ENCODE results near the gene SEC22C. TPM values are rescaled to one million over a fixed set of nuclear protein-coding genes. Genes with fewer than 3 reads are reported as not detected.

The SEC22C gene
- total and polyA plus RNA-seq, 2 of the 4 experiments (the other 2 are of a cell fraction): 24.0 to 43.9 TPM

DNA sequence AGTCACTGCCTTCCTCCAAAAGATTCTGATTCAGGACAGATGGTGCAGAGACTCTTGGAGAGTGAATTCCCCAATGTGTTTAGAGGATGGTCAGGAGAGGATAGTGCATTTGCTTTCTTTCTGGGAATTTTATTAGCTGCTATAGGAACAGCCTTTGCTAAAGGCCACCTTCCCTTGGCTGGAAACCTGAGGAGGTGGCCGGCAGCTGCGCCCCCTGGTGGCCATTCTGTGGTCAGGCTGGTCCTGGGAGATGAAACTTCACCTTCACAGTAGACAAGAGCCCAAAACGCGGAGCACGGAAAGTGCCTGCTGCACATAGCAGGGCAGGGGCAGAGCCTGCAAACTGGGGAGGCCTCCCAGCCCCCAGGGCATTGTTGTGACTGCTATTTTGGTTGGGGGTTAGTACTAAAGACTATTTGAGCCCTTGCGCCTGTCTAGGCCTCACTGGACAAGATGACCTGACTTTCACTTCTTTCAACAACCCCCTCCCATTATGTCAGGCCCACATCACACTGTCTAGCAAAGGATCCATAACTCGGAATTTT, 34.3 kb downstream of the SEC22C start:
- no peaks in the 10 kb centered on the region; a peak in 1 of 4 replicates for H3K79me1 ChIP-seq (ENCODE audit: low read depth in 1 of 2, low read length in 2 of 2)
- no peaks in the 10 kb centered on the region for H3K9me1 ChIP-seq (ENCODE audit: insufficient read depth, low read length)
- peak overlapping the region; percentile 16 for H2AFZ ChIP-seq (replicated peaks; ENCODE audit: low read length, poor library complexity)
- H2BK20ac ChIP-seq (ENCODE audit: low read depth, low read length): no peak overlapping the region
- DNase-seq (peak; percentile 44), ATAC-seq (ENCODE audit: low read depth) (peak; percentile 81)
- no peak overlapping the region for H3K18ac ChIP-seq (ENCODE audit: low read depth, low read length)
- CTCF ChIA-PET: interaction anchor here (1.0 to 1.5 kb wide), 5 partner anchors 10 to 14 kb away, joined by 3 to 10 read pairs (median 4); no protein-coding TSS in a partner anchor
- POLR2A ChIA-PET (ENCODE audit: unreplicated experiment): no interaction called here
- dilution Hi-C loops (cut with HindIII; ENCODE audit: low sequenced_read_pairs, unreplicated experiment) (no loop called here), in situ Hi-C loops (cut with MboI; ENCODE audit: low sequenced_read_pairs) (loop anchor here (10.0 kb wide), 1 partner anchor 313 kb away; no protein-coding TSS in a partner anchor), intact Hi-C loops (cut with micrococcal nuclease) (loop anchor here (1.0 to 10.0 kb wide), 3 partner anchors 300 to 337 kb away; no protein-coding TSS in a partner anchor)
- peaks cover 3% of the 10 kb centered on the region for H3K36me3 ChIP-seq (ENCODE audit: control insufficient read depth, insufficient read depth, low read length)
- H4K5ac ChIP-seq (ENCODE audit: low read depth, low read length): no peak overlapping the region
- no peaks in the 10 kb centered on the region for H3K27me3 ChIP-seq (ENCODE audit: control insufficient read depth, insufficient read depth, low read length)
- BruUV-seq (replicated peaks): no TSS peak
- H3K4me2 ChIP-seq (ENCODE audit: low read depth, low read length): no peak overlapping the region
- H3K4ac ChIP-seq (ENCODE audit: low read depth, low read length): no peak overlapping the region
- H2BK15ac ChIP-seq (ENCODE audit: low read depth, low read length): no peak overlapping the region
- H3K4me3 ChIP-seq (ENCODE audit: insufficient read depth, low read depth, low read length): no peak overlapping the region
- peak; percentile 45 for TF ChIP-seq RAD21 (IDR thresholded peaks at IDR 0.05; ENCODE audit: low read length)
- TF ChIP-seq MXI1 (IDR thresholded peaks at IDR 0.05; ENCODE audit: borderline replicate concordance, low read depth, low read length): no peak
- TF ChIP-seq SMC3 (IDR thresholded peaks at IDR 0.05; ENCODE audit: low read depth, low read length): peak; percentile 47; the same call in 1 of the 2 replicates
- TF ChIP-seq ELK1 (IDR thresholded peaks at IDR 0.05; ENCODE audit: borderline replicate concordance, low read depth, low read length): no peak
- TF ChIP-seq MAZ (IDR thresholded peaks at IDR 0.05; ENCODE audit: borderline replicate concordance, low read depth, low read length): no peak
- TF ChIP-seq CTCF (conservative IDR thresholded peaks at IDR 0.05; ENCODE audit: low read depth, low read length): peak; percentile 74
- no peak for TF ChIP-seq CEBPB (IDR thresholded peaks at IDR 0.05; ENCODE audit: low read depth, low read length)
- TF ChIP-seq USF2 (IDR thresholded peaks at IDR 0.05; ENCODE audit: low read depth, low read length): no peak
- H2AK5ac ChIP-seq (ENCODE audit: low read depth, low read length): no peak overlapping the region
- no peak overlapping the region for H3K27ac ChIP-seq (ENCODE audit: insufficient read depth, low read length)
- no peak overlapping the region for H4K91ac ChIP-seq (ENCODE audit: insufficient read depth, low read depth, low read length)
- no CpG with 5 or more reads among the region's 7 CpGs for WGBS, 2 experiments (ENCODE audit: extremely low coverage in 2 of 2, insufficient read length in 1 of 2)
- H2BK120ac ChIP-seq (ENCODE audit: low read depth, low read length): no peak overlapping the region
- H4K8ac ChIP-seq (ENCODE audit: low read depth in 2 of 2, low read length in 2 of 2): no peak overlapping the region
- no peak overlapping the region for H3K9ac ChIP-seq (ENCODE audit: low read depth, low read length)
- H3K56ac ChIP-seq (ENCODE audit: extremely low read depth, insufficient read depth, low read length): no peak overlapping the region
- no peaks in the 10 kb centered on the region; the same call in 1 of the 2 replicates for H3K4me1 ChIP-seq (ENCODE audit: control insufficient read depth, insufficient read depth, low read length)
- H2AK9ac ChIP-seq (replicated peaks; ENCODE audit: low read depth, low read length, poor library complexity): no peak overlapping the region
- no peaks in the 10 kb centered on the region for H4K20me1 ChIP-seq (ENCODE audit: insufficient read depth, low read length)
- H3K9me3 ChIP-seq (ENCODE audit: control insufficient read depth, insufficient read depth, low read length): no peaks in the 10 kb centered on the region
- no peak overlapping the region for H2BK5ac ChIP-seq (ENCODE audit: low read depth, low read length, poor library complexity, severe bottlenecking)
- H3K23ac ChIP-seq (ENCODE audit: low read depth, low read length): no peak overlapping the region
- no peak overlapping the region for H3K14ac ChIP-seq (replicated peaks; ENCODE audit: low read depth, low read length)

Measured in IMR-90 (cell line).